GM21515 (cell line): Measurements from ENCODE around the gene KIF1B.
"Not testable (repeated sequence)": the region's sequence is repeated elsewhere in the genome, so short reads cannot be mapped to it uniquely, and the experiment has no call there.

Source experiments
- ATAC-seq: cut with Tn5 transposase; IDR thresholded peaks from one replicate; pipeline ENCODE4 v1.9.1; 2021; ENCODE audit not compliant: unreplicated experiment

The KIF1B gene

DNA sequence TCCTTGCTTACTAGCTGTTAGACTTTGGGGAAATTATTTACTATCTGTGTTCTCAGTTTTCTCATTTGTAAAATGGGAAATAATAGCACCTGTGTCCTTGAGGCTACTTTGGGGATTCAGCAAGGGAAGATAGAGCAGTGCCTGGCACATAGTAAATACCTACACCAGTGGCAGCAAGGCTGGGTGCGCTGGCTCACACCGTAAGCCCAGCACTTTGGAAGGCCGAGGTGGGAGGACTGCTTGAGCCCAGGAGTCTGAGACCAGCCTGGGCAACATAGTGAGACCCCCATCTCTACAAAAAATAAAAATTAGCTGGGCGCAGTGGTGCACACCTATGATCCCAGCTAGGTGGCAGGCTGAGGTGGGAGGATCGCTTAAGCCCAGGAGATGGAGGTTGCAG lies 211.3 kb downstream of the KIF1B start:
- no peak for ATAC-seq

DNA sequence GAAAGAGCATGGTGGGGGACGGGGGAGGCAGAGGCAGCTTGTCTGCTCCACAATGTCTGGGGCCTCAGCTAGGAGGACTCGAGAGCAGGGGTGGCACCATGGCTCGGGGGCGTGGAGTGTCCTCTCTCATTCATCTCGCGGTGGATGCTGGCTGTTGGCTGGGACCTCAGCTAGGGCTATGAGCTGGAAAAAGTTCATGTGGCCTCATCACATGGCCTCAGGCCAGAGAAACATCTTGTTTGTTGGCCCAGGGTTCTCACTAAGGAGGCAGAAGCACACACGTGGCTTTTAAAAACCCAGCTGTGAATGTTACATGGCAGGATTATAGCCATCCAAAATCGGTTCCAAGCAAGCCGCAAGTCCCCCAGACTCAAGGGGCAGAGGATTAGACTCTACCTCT lies 213.7 kb downstream of the KIF1B start:
- no peak for ATAC-seq

DNA sequence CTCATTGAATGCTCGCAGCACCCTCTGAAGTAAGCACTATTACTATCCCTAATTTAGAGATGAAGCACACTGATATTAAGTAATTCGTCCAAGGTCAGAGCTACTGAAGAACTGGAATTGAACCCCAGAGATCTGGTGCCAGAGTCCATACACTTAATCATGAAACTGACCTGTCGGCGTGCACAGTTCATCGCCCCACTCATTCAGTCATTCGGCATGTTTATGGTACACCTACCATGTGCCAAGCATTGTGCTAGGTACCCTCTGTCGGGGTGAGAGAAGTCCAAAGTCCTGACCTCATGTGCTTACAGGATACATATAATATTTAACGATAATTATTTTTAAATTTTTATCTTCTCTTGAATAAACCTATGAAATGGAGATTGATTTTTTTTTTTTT lies 214.3 kb downstream of the KIF1B start:
- no peak for ATAC-seq

DNA sequence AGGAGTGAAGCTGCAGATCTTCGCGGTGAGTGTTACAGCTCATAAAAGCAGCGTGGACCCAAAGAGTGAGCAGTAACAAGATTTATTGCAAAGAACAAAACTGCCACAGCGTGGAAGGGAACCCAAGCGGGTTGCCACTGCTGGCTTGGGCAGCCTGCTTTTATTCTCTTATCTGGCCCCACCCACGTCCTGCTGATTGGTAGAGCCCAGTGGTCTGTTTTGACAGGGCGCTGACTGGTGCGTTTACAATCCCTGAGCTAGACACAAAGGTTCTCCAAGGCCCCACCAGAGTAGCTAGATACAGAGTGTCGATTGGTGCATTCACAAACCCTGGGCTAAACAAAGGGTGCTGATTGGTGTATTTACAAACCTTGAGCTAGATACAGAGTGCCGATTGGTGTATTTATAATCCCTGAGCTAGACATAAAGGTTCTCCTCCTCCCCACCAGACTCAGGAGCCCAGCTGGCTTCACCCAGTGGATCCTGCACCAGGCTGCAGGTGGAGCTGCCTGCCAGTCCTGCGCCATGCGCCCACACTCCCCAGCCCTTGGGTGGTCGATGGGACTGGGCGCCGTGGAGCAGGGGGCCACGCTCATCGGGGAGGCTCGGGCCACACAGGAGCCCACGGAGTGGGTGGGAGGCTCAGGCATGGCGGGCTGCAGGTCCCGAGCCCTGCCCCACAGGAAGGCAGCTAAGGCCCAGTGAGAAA lies 215.6 kb downstream of the KIF1B start:
- not testable (repeated sequence) for ATAC-seq

DNA sequence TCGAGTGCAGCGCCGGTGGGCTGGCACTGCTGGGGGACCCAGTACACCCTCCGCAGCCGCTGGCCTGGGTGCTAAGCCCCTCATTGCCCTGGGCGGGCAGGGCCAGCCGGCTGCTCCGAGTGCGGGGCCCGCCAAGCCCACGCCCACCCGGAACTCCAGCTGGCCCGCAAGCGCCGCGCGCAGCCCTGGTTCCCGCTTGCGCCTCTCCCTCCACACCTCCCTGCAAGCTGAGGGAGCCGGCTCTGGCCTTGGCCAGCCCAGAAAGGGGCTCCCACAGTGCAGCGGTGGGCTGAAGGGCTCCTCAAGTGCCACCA lies 216.1 kb downstream of the KIF1B start:
- ATAC-seq, result not testable (repeated sequence)

DNA sequence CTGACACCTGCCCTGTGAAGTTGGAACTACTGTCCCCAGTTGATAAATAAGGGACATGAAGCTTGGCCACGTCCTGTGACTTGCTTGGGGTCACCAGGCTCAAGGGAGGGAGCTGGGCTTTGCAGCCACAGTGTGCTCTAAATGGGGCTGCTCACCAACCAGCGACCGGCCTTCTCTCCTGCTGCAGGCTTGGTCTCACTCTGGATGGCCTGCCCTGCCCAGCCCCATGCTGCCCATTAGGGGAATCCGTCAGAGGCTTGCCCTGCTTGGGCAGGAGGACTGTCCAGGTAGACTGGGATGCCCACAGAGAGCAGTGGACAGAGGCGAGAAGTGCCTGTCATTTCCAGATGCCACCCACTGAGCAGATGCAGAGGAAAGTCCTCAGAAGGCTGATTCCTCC lies 218.6 kb downstream of the KIF1B start:
- no peak for ATAC-seq

DNA sequence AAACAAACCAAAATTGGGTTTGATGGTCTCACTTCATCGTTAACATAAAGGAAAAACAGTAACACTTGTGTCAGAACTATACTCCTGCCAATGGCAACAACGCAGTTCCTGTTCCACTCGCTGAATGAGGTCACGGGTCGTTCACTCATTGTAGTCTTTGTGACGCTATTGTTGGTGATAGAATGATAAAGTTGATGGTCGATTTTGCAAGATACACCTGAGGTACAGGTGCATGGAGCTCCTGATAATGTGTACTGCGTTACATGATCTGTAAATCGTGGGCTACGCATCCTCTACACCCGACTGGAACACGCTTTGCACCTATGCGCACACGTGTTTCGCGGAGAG lies 219.5 kb downstream of the KIF1B start:
- peak; percentile 17 for ATAC-seq

DNA sequence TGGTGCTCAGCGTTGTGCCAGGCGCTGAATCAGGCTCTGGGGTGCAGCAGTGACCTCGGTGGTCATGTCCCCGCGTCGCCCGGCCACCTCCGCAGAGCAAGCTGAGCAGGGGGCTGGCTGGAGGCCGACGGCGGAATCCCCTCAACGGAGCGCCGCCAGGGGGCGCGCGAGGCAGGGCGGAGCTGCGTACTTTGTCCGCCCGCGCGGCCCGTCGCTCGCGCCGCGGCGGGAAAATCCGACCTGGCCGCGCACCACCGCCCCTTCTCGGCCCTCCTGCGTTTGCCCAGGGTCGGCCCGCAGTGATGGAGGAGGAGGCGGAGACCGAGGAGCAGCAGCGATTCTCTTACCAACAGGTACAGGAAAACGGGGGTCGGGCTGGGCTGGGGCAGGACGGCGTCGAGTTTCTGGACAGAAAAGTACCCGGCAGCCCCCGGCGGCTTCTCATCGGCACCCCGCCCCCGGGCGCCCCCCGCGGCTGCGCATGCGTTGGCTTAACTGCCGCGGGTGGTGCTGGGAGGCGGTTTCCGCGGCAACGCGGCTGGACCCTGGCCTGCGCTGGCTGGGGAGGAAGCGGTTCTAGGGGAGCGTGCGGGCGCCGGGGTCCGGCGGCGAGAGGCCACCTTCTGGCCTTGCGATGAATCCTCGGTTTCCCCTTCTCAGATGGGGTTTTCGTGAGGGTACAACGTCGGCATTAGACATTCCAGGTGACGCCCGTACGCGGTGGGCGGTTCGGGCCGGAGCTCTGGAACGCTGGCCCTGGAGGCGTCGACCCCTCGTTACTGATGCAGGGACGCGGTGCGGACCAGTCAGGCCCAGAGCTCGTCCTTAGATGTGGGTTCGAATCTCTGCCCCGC lies 220.1 kb downstream of the KIF1B start, which contains the start of gene CENPS:
TSS of gene CENPS (plus strand) at position 218 of the 854 bp plus-strand sequence. CDS start at position 303, 85 bp downstream.
- ATAC-seq, result peak; percentile 75
